ENCODE measurements around the gene PPM1A. TPM values are rescaled to one million over a fixed set of nuclear protein-coding genes. Genes with fewer than 3 reads are reported as not detected.
"Not testable (repeated sequence)": the region's sequence is repeated elsewhere in the genome, so short reads cannot be mapped to it uniquely, and the experiment has no call there.

The PPM1A gene
- total RNA-seq, 1 donor from 2014 or later = 10.2 TPM

DNA sequence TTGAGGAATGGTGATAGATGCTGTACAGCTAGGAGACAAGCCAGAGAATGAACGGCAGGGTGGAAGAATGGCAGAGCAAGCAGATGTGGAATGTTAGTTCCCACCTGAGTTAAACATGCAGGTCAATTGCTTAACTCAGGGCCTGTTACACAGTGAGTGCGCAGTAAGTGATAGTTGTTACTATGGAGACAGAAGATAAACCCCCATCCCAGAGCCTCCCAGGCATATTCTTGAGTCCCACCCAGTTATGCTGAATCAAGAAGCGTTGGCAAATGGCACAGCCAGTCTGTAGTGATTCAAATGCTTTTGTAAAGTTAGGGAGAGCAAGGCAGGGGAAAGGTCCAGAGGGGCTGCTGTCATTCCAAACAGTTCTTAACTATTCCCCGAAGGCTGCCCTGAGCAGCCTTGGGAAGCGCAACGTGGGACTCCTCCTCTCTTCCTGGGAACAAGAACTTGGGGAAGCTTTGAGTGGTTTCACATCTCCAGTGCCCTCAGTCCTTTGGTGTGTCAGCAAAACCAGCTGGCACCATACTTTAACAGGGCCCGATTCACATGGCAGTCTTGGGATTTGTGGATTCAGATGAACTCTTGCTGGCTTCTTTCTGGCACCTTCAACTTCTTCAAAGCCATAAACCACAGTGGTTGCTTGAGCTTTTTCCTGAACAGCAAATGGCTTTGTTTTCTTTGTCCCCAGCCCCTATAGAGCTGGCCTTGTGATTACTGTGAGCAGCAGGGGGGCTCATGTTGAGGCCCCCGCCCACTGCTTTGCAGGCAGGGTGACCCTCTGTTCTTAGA, 66.4 kb downstream of the PPM1A start:
- no peak overlapping the region for H3K4me3 ChIP-seq (ENCODE audit: low read depth, low read length)
- DNase-seq (ENCODE audit: low read depth) = no peak
- TF ChIP-seq, protein P1, sequence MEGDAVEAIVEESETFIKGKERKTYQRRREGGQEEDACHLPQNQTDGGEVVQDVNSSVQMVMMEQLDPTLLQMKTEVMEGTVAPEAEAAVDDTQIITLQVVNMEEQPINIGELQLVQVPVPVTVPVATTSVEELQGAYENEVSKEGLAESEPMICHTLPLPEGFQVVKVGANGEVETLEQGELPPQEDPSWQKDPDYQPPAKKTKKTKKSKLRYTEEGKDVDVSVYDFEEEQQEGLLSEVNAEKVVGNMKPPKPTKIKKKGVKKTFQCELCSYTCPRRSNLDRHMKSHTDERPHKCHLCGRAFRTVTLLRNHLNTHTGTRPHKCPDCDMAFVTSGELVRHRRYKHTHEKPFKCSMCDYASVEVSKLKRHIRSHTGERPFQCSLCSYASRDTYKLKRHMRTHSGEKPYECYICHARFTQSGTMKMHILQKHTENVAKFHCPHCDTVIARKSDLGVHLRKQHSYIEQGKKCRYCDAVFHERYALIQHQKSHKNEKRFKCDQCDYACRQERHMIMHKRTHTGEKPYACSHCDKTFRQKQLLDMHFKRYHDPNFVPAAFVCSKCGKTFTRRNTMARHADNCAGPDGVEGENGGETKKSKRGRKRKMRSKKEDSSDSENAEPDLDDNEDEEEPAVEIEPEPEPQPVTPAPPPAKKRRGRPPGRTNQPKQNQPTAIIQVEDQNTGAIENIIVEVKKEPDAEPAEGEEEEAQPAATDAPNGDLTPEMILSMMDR (conservative IDR thresholded peaks at IDR 0.05; ENCODE audit: low read depth, low read length) = no peak

DNA sequence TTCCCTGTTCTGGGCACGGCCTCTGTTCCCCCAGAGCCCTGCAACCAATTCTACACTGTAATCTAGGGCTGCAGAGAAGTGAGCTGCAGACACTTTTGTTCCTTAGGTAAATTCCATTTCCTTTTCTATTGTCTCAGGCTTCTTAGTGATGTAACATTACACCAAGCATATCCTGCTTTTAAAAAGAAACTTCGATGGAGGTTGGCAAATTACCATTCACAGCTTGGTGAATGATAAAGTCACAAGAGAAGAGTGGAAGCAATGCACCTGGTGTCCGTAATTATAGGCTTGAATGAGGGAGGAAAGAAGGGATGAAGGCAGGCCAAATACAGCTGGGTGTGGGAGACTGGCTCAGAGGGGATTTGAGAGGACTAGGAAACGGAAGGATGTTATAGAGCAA, 68.6 kb downstream of the PPM1A start:
- DNase-seq (ENCODE audit: low read depth) = no peak
- TF ChIP-seq, protein P1 (conservative IDR thresholded peaks at IDR 0.05; ENCODE audit: low read depth, low read length) = no peak
- no peak overlapping the region for H3K4me3 ChIP-seq (ENCODE audit: low read depth, low read length)

DNA sequence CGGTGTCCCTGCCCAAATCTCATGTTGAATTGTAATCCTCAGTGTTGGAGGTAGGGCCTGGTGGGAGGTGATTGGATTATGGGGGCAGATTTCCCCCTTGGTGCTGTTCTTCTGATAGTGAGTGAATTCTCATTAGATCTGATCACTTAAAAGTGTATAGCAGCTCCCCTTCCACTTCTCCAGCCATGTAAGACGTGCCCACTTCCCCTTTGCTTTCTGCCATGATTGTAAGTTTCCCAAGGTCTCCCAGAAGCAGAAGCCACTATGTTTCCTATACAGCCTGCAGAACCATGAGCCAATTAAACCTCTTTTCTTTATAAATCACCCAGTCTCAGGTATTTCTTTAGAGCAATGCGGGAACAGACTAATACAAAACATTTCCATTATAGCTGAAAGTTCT, 71.8 kb downstream of the PPM1A start:
- not testable (repeated sequence) for DNase-seq (ENCODE audit: low read depth); H3K4me3 ChIP-seq (ENCODE audit: low read depth, low read length)

- TF ChIP-seq, protein P1 (conservative IDR thresholded peaks at IDR 0.05; ENCODE audit: low read depth, low read length) = no peak
- no peak for DNase-seq (ENCODE audit: low read depth)
- H3K4me3 ChIP-seq (ENCODE audit: low read depth, low read length) = no peak overlapping the region
Observed at GRCh38 chr14:60323199-60323896, 74.3 kb downstream of the PPM1A start.

- TF ChIP-seq, protein P1 (conservative IDR thresholded peaks at IDR 0.05; ENCODE audit: low read depth, low read length) = no peak
- no peak overlapping the region for H3K4me3 ChIP-seq (ENCODE audit: low read depth, low read length)
- DNase-seq (ENCODE audit: low read depth) = no peak
Observed at GRCh38 chr14:60324837-60325236, 75.8 kb downstream of the PPM1A start.

- H3K4me3 ChIP-seq (ENCODE audit: low read depth, low read length) = no peak overlapping the region
- TF ChIP-seq, protein P1 (conservative IDR thresholded peaks at IDR 0.05; ENCODE audit: low read depth, low read length) = no peak
- DNase-seq (ENCODE audit: low read depth) = no peak
Observed at GRCh38 chr14:60326274-60326673, 77.3 kb downstream of the PPM1A start.

GRCh38 chr14:60327447-60328331, 78.7 kb downstream of the PPM1A start:
- no peak for DNase-seq (ENCODE audit: low read depth)
- TF ChIP-seq, protein P1 (conservative IDR thresholded peaks at IDR 0.05; ENCODE audit: low read depth, low read length) = peak; percentile 2

More at GRCh38 chr14:60327447-60328331, 78.7 kb downstream of the PPM1A start:
- peak overlapping the region; percentile 48 for H3K4me3 ChIP-seq (ENCODE audit: low read depth, low read length)
